GM12801 (cell line): Measurements from ENCODE around the gene OMP.

Experiments
- CTCF ChIP-seq: IDR thresholded peaks from one replicate; pipeline ENCODE4 v1.5.1; 2011; ENCODE audit warnings: control low read depth; ENCODE audit not compliant: insufficient read length; ENCODE audit errors: extremely low read depth

Gene OMP

GRCh38 chr11:77102246-77103210, at the start of gene OMP:
OMP (plus strand) TSS chr11:77102840; CDS start chr11:77102840, 0 bp downstream.
- TF ChIP-seq CTCF: no peak

GRCh38 chr11:77053217-77054015, 49.2 kb upstream of the OMP start:
- TF ChIP-seq CTCF: no peak

- TF ChIP-seq CTCF: no peak
Measured at GRCh38 chr11:77054084-77054483, 48.6 kb upstream of the OMP start.

GRCh38 chr11:77055101-77055561, 47.5 kb upstream of the OMP start:
- no peak for TF ChIP-seq CTCF

- TF ChIP-seq CTCF: no peak
Measured at GRCh38 chr11:77055913-77056312, 46.7 kb upstream of the OMP start.

GRCh38 chr11:77056814-77057402, 45.7 kb upstream of the OMP start:
- no peak for TF ChIP-seq CTCF

GRCh38 chr11:77057938-77058474, 44.6 kb upstream of the OMP start:
- TF ChIP-seq CTCF: no peak
